Activated naive CD4-positive, alpha-beta T cell treated with anti-CD3 and anti-CD28 coated beads, Interleukin-2, amount 10 ng/mL, durations not matched to agents 7 days and 5 days (primary cell): Measurements from ENCODE around the gene CHMP1A.

ENCODE experiments used
- CTCF ChIA-PET: fragments of 350-600 bp; sonication (Branson Sonifier 250); formaldehyde crosslinking; loops from one replicate; lab custom pipeline; 2021; ENCODE audit warnings: antibody characterized with exemption; lab: Charles Lee
- DNase-seq: peaks from one replicate; pipeline ENCODE4 v3.0.0-alpha.2; 2020
- H3K27ac Mint-ChIP-seq: one replicate; pipeline ENCODE4 v1.8.0; 2021; ENCODE audit warnings: mild to moderate bottlenecking, moderate library complexity, mixed read lengths
- H3K27me3 Mint-ChIP-seq: one replicate; pipeline ENCODE4 v1.8.0; 2021; ENCODE audit warnings: mild to moderate bottlenecking, mixed read lengths
- H3K36me3 Mint-ChIP-seq: one replicate; pipeline ENCODE4 v1.8.0; 2021; ENCODE audit warnings: mixed read lengths
- H3K4me1 Mint-ChIP-seq: one replicate; pipeline ENCODE4 v1.8.0; 2021; ENCODE audit warnings: mixed read lengths
- H3K4me3 Mint-ChIP-seq: one replicate; pipeline ENCODE4 v1.8.0; 2021; ENCODE audit warnings: mild to moderate bottlenecking, moderate library complexity, mixed read lengths
- H3K9me3 Mint-ChIP-seq: one replicate; pipeline ENCODE4 v1.8.0; 2021; ENCODE audit warnings: mixed read lengths

Gene CHMP1A

GRCh38 chr16:89618109-89618998 is 39.2 kb downstream of the CHMP1A start:
- Mint-ChIP-seq H3K27me3 (peaks cover 43% of the 10 kb centered on the region), H3K9me3 (peaks cover 11% of the 10 kb centered on the region), H3K36me3 (peaks cover 4% of the 10 kb centered on the region), H3K4me3 (no peak overlapping the region), H3K27ac (peak overlapping the region; percentile 69), H3K4me1 (peaks cover 13% of the 10 kb centered on the region)
- DNase-seq, result no peak
- CTCF ChIA-PET, result interaction anchor here (1.3 kb wide), 1 partner anchor 16 kb away, joined by 5 read pairs; no protein-coding TSS in a partner anchor

- Mint-ChIP-seq H3K36me3 (peaks cover 4% of the 10 kb centered on the region), H3K27me3 (peaks cover 35% of the 10 kb centered on the region), H3K27ac (peak overlapping the region; percentile 96), H3K9me3 (peaks cover 11% of the 10 kb centered on the region), H3K4me3 (no peak overlapping the region), H3K4me1 (peaks cover 22% of the 10 kb centered on the region)
- no peak for DNase-seq
- CTCF ChIA-PET, result interaction anchor here (1.3 kb wide), 1 partner anchor 15 kb away, joined by 5 read pairs; no protein-coding TSS in a partner anchor
Observed at GRCh38 chr16:89617036-89617435, 40.5 kb downstream of the CHMP1A start.

- Mint-ChIP-seq H3K27me3 (peaks cover 31% of the 10 kb centered on the region), H3K4me3 (peak overlapping the region; percentile 5), H3K27ac (peak overlapping the region; percentile 96), H3K4me1 (peaks cover 22% of the 10 kb centered on the region), H3K36me3 (peaks cover 4% of the 10 kb centered on the region), H3K9me3 (peaks cover 11% of the 10 kb centered on the region)
- CTCF ChIA-PET, result interaction anchor here (1.3 kb wide), 1 partner anchor 14 kb away, joined by 5 read pairs; no protein-coding TSS in a partner anchor
- peak; percentile 45 for DNase-seq
Observed at GRCh38 chr16:89616623-89617022, 40.9 kb downstream of the CHMP1A start.

GRCh38 chr16:89615596-89616090 is 41.9 kb downstream of the CHMP1A start:
- CTCF ChIA-PET, result interaction anchor here (1.7 to 2.0 kb wide), 2 partner anchors 14 to 34 kb away, joined by 4 to 6 read pairs; no protein-coding TSS in a partner anchor
- peak overlapping the region; percentile 96 for H3K27ac Mint-ChIP-seq
- peaks cover 11% of the 10 kb centered on the region for H3K9me3 Mint-ChIP-seq
- H3K36me3 Mint-ChIP-seq, result peaks cover 4% of the 10 kb centered on the region
- H3K4me1 Mint-ChIP-seq, result peaks cover 22% of the 10 kb centered on the region
- no peak for DNase-seq
- peaks cover 22% of the 10 kb centered on the region for H3K27me3 Mint-ChIP-seq
- H3K4me3 Mint-ChIP-seq, result no peak overlapping the region

- Mint-ChIP-seq H3K4me3 (no peak overlapping the region), H3K9me3 (peaks cover 11% of the 10 kb centered on the region), H3K36me3 (peaks cover 4% of the 10 kb centered on the region), H3K27me3 (peaks cover 17% of the 10 kb centered on the region), H3K27ac (no peak overlapping the region), H3K4me1 (peaks cover 22% of the 10 kb centered on the region)
- CTCF ChIA-PET, result interaction anchor here (1.7 to 2.0 kb wide), 2 partner anchors 13 to 35 kb away, joined by 4 to 6 read pairs; no protein-coding TSS in a partner anchor
- DNase-seq, result no peak
Observed at GRCh38 chr16:89615176-89615575, 42.3 kb downstream of the CHMP1A start.

GRCh38 chr16:89613954-89614459 is 43.5 kb downstream of the CHMP1A start:
- H3K4me1 Mint-ChIP-seq, result peaks cover 22% of the 10 kb centered on the region
- DNase-seq, result no peak
- peaks cover 11% of the 10 kb centered on the region for H3K9me3 Mint-ChIP-seq
- peaks cover 16% of the 10 kb centered on the region for H3K27me3 Mint-ChIP-seq
- H3K4me3 Mint-ChIP-seq, result no peak overlapping the region
- H3K36me3 Mint-ChIP-seq, result peaks cover 4% of the 10 kb centered on the region
- no peak overlapping the region for H3K27ac Mint-ChIP-seq
- CTCF ChIA-PET, result interaction anchor here (1.2 to 2.0 kb wide), 2 partner anchors 12 to 14 kb away, joined by 4 to 6 read pairs; no protein-coding TSS in a partner anchor

- Mint-ChIP-seq H3K4me1 (peaks cover 22% of the 10 kb centered on the region), H3K9me3 (peaks cover 11% of the 10 kb centered on the region), H3K27ac (peak within 1 kb of the TSS; percentile 42), H3K27me3 (peaks cover 16% of the 10 kb centered on the region), H3K36me3 (peaks cover 4% of the 10 kb centered on the region), H3K4me3 (no peak within 1 kb of the TSS)
- no peak for DNase-seq
- CTCF ChIA-PET, result interaction anchor here (1.2 kb wide), 1 partner anchor 13 kb away, joined by 4 read pairs; no protein-coding TSS in a partner anchor
Observed at GRCh38 chr16:89613231-89613953, 44.1 kb downstream of the CHMP1A start, which contains the start of gene DPEP1. Gene DPEP1, plus strand, starts transcription at chr16:89613642. Its CDS starts 16,769 bp downstream, at chr16:89630411.

GRCh38 chr16:89612415-89613166 is 44.9 kb downstream of the CHMP1A start:
- H3K9me3 Mint-ChIP-seq, result peaks cover 11% of the 10 kb centered on the region
- H3K27ac Mint-ChIP-seq, result no peak overlapping the region
- peaks cover 4% of the 10 kb centered on the region for H3K36me3 Mint-ChIP-seq
- peaks cover 22% of the 10 kb centered on the region for H3K4me1 Mint-ChIP-seq
- CTCF ChIA-PET, result no interaction called here
- H3K27me3 Mint-ChIP-seq, result peaks cover 22% of the 10 kb centered on the region
- H3K4me3 Mint-ChIP-seq, result no peak overlapping the region
- DNase-seq, result no peak

- Mint-ChIP-seq H3K4me1 (peaks cover 10% of the 10 kb centered on the region), H3K4me3 (no peak overlapping the region)
- CTCF ChIA-PET, result interaction anchor here (0.6 kb wide), 1 partner anchor 10 kb away, joined by 4 read pairs; no protein-coding TSS in a partner anchor
Observed at GRCh38 chr16:89610108-89610453, 47.4 kb downstream of the CHMP1A start.

GRCh38 chr16:89607937-89608740 is 49.4 kb downstream of the CHMP1A start:
- Mint-ChIP-seq H3K9me3 (no peaks in the 10 kb centered on the region), H3K4me3 (no peak overlapping the region), H3K36me3 (no peaks in the 10 kb centered on the region), H3K27ac (peak overlapping the region; percentile 62), H3K4me1 (peaks cover 7% of the 10 kb centered on the region), H3K27me3 (peaks cover 16% of the 10 kb centered on the region)
- no peak for DNase-seq
- CTCF ChIA-PET, result interaction anchor here (0.9 kb wide), 1 partner anchor 8 kb away, joined by 3 read pairs; no protein-coding TSS in a partner anchor

More at GRCh38 chr16:89610108-89610453, 47.4 kb downstream of the CHMP1A start:
- Mint-ChIP-seq H3K9me3 (no peaks in the 10 kb centered on the region), H3K36me3 (no peaks in the 10 kb centered on the region), H3K27ac (no peak overlapping the region), H3K27me3 (peaks cover 29% of the 10 kb centered on the region)
- no peak for DNase-seq

- H3K36me3 Mint-ChIP-seq, result no peaks in the 10 kb centered on the region
- DNase-seq, result no peak
- no peak overlapping the region for H3K4me3 Mint-ChIP-seq
- H3K4me1 Mint-ChIP-seq, result peaks cover 8% of the 10 kb centered on the region
- no peak overlapping the region for H3K27ac Mint-ChIP-seq
- CTCF ChIA-PET, result no interaction called here
- H3K27me3 Mint-ChIP-seq, result peaks cover 20% of the 10 kb centered on the region
- no peaks in the 10 kb centered on the region for H3K9me3 Mint-ChIP-seq
Observed at GRCh38 chr16:89607453-89607852, 50.1 kb downstream of the CHMP1A start.

- Mint-ChIP-seq H3K4me3 (no peak overlapping the region), H3K27me3 (peaks cover 27% of the 10 kb centered on the region), H3K4me1 (peaks cover 12% of the 10 kb centered on the region), H3K9me3 (no peaks in the 10 kb centered on the region), H3K36me3 (no peaks in the 10 kb centered on the region), H3K27ac (no peak overlapping the region)
- DNase-seq, result no peak
- CTCF ChIA-PET, result no interaction called here
Observed at GRCh38 chr16:89606006-89606405, 51.5 kb downstream of the CHMP1A start.
